Measurements from ENCODE around the gene CELF2. TPM values are rescaled to one million over a fixed set of nuclear protein-coding genes. Genes with fewer than 3 reads are reported as not detected.

CELF2 gene
- total RNA-seq, 3 donors from 2014 or later = 40.0 to 178 (median 45.6) TPM

GRCh38 chr10:11104772-11105675 is 87.4 kb downstream of the CELF2 start:
- Histone ChIP-seq H3K9me3 (no peaks in the 10 kb centered on the region), H3K27me3 (no peaks in the 10 kb centered on the region), H3K4me1 (no peaks in the 10 kb centered on the region), H3K27ac (no peak overlapping the region), H3K36me3 (no peaks in the 10 kb centered on the region), H3K4me3 (no peak overlapping the region)
- TF ChIP-seq POLR2A (IDR thresholded peaks at IDR 0.05) (no peak), POLR2AphosphoS5 (IDR thresholded peaks at IDR 0.05) (no peak)
- TF ChIP-seq, protein P1, sequence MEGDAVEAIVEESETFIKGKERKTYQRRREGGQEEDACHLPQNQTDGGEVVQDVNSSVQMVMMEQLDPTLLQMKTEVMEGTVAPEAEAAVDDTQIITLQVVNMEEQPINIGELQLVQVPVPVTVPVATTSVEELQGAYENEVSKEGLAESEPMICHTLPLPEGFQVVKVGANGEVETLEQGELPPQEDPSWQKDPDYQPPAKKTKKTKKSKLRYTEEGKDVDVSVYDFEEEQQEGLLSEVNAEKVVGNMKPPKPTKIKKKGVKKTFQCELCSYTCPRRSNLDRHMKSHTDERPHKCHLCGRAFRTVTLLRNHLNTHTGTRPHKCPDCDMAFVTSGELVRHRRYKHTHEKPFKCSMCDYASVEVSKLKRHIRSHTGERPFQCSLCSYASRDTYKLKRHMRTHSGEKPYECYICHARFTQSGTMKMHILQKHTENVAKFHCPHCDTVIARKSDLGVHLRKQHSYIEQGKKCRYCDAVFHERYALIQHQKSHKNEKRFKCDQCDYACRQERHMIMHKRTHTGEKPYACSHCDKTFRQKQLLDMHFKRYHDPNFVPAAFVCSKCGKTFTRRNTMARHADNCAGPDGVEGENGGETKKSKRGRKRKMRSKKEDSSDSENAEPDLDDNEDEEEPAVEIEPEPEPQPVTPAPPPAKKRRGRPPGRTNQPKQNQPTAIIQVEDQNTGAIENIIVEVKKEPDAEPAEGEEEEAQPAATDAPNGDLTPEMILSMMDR (IDR thresholded peaks at IDR 0.05) = no peak
- no peak for DNase-seq (ENCODE audit: low spot score in 2 of 2)
- intact Hi-C loops (cut with DNase I; ENCODE audit: low total_unique reads) = no loop called here

DNA sequence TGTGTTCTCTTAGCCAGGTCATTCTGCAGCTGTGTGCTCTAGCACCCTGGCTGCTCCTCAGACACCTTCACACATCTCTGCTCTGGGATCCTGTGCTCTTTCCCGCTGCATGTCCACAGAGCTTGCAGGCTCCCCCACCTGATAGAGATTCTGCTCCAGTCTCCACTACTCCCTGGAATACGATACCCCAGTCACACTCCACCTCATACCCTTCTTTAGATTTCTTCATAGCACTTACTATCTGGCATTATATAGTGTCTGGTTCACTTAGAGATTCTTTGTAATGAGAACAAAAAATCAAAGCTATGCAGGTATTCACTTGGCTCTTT is 88.0 kb downstream of the CELF2 start:
- Histone ChIP-seq H3K4me1 (no peaks in the 10 kb centered on the region), H3K36me3 (no peaks in the 10 kb centered on the region), H3K9me3 (no peaks in the 10 kb centered on the region), H3K27ac (no peak overlapping the region), H3K4me3 (no peak overlapping the region), H3K27me3 (no peaks in the 10 kb centered on the region)
- intact Hi-C loops (cut with DNase I; ENCODE audit: low total_unique reads) = no loop called here
- TF ChIP-seq POLR2AphosphoS5 (IDR thresholded peaks at IDR 0.05) (no peak), POLR2A (IDR thresholded peaks at IDR 0.05) (no peak)
- TF ChIP-seq, protein P1 (IDR thresholded peaks at IDR 0.05) = no peak
- no peak for DNase-seq (ENCODE audit: low spot score in 2 of 2)

DNA sequence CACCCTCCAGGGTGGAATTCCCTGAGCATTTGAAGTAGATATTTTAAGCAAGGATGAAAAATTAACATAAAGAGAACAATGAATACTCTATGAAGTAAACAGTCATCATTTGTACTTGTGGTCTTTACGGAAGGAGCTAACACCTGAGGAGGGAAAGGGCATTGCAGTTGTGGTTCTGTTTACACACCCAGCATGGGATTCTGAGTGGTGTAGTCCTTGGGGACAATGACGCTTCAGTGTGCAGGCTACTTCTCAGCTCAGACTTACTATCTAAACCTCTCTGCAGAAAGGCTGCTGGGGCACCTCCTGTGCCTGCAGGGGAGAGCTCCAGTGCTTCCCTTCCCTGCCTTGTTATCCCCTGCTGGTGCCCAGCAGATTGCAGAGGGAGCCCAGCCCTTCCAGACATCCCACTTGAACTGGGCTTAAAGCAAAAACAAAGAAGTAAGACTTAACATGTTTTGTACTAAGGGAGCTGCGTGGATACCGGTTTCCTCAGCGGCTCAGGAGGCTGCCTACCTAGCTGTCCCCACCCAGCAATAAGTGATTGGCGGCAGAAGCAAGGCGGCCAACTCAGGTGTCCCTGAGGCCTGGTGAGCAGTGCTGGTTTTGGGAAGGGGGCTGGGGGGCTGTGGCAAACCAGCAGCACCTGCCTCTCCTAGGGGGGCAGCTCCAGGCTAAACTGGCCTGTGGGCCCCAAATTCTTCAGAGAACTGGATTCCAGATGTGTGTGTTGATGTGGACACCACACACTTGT is 89.1 kb downstream of the CELF2 start:
- no peak for TF ChIP-seq POLR2A (IDR thresholded peaks at IDR 0.05)
- TF ChIP-seq, protein P1 (IDR thresholded peaks at IDR 0.05) = no peak
- no peak for TF ChIP-seq POLR2AphosphoS5 (IDR thresholded peaks at IDR 0.05)
- H3K36me3 ChIP-seq = no peaks in the 10 kb centered on the region
- DNase-seq (ENCODE audit: low spot score in 2 of 2) = no peak
- H3K27me3 ChIP-seq = no peaks in the 10 kb centered on the region
- H3K27ac ChIP-seq = no peak overlapping the region
- no peak overlapping the region for H3K4me3 ChIP-seq
- H3K4me1 ChIP-seq = no peaks in the 10 kb centered on the region
- no peaks in the 10 kb centered on the region for H3K9me3 ChIP-seq
- intact Hi-C loops (cut with DNase I; ENCODE audit: low total_unique reads) = no loop called here

DNA sequence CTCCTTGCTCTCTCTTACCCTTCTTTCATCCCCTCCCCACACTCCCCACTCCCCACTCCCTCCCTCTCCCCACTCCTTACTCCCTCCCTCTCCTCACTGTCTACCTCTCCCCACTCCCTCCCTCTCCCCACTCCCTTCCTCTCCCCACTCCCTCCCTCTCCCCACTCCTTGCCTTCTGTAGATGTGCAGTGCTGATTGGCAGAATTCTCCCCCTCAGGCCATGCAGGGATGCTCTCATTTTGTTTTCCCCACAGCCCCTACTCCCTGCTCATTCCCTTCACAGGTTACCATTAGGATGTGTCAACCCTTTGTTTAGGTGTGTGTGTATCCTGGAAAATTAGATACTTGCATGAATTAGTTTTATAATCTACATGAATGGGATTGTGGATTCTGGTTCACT is 90.3 kb downstream of the CELF2 start:
- intact Hi-C loops (cut with DNase I; ENCODE audit: low total_unique reads) = no loop called here
- no peak for DNase-seq (ENCODE audit: low spot score in 2 of 2)
- Histone ChIP-seq H3K27ac (no peak overlapping the region), H3K4me3 (no peak overlapping the region), H3K9me3 (no peaks in the 10 kb centered on the region), H3K36me3 (no peaks in the 10 kb centered on the region), H3K27me3 (no peaks in the 10 kb centered on the region), H3K4me1 (no peaks in the 10 kb centered on the region)
- TF ChIP-seq POLR2AphosphoS5 (IDR thresholded peaks at IDR 0.05) = no peak
- TF ChIP-seq, protein P1 (IDR thresholded peaks at IDR 0.05) = no peak
- TF ChIP-seq POLR2A (IDR thresholded peaks at IDR 0.05) = no peak

GRCh38 chr10:11108356-11108755 is 90.7 kb downstream of the CELF2 start:
- Histone ChIP-seq H3K36me3 (no peaks in the 10 kb centered on the region), H3K9me3 (no peaks in the 10 kb centered on the region), H3K4me1 (no peaks in the 10 kb centered on the region), H3K27ac (no peak overlapping the region), H3K27me3 (no peaks in the 10 kb centered on the region), H3K4me3 (no peak overlapping the region)
- no peak for DNase-seq (ENCODE audit: low spot score in 2 of 2)
- intact Hi-C loops (cut with DNase I; ENCODE audit: low total_unique reads) = no loop called here
- TF ChIP-seq POLR2AphosphoS5 (IDR thresholded peaks at IDR 0.05) (no peak), POLR2A (IDR thresholded peaks at IDR 0.05) (no peak)
- TF ChIP-seq, protein P1 (IDR thresholded peaks at IDR 0.05) = no peak
